Cardiac fibroblast (primary cell): ENCODE results near the gene NCS1.
"Not testable (repeated sequence)": the region's sequence is repeated elsewhere in the genome, so short reads cannot be mapped to it uniquely, and the experiment has no call there.

Source experiments
- DNase-seq, 2 donors: peaks; one replicate each; pipeline versions ENCODE4 v3.0.0 to v3.0.0-alpha.2; 2010; ENCODE audit warnings: low read depth in 2 of 2
- H3K4me3 ChIP-seq, 2 donors: replicated peaks in 1 of 2; 1 replicate in 1 of 2; 2 replicates in 1 of 2; pipeline ENCODE4 v1.5.1; 2011; ENCODE audit warnings: low read depth in 2 of 2, low read length in 2 of 2, mild to moderate bottlenecking in 2 of 2, moderate library complexity in 1 of 2
- CTCF ChIP-seq: IDR thresholded peaks from one replicate; pipeline ENCODE4 v1.5.1; 2011; ENCODE audit warnings: low read depth, mild to moderate bottlenecking, low read length, inconsistent platforms

The NCS1 gene

DNA sequence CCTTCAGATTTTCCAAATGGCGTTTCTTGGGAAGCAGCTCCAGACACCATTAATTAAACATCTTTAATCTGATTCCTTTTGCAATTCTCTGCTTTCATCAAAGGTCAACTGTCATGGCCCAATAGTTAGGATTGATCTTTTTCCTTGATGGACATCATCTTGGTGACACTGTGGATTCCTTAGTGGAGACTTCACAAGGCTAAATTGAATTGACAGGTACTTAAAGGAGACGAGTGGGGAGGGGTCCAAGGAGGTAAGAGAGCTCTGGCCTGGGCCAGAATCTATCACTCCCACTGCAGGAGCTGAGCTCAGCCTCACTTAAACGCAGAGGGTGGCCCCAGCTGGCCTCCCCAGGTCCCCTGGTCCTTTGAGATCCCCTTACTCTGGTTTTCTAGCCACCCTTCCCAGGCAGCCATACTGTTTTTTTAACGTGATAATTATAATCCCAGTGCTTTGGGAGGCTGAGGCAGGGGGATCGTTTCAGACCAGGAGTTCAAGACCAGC is 83.5 kb downstream of the NCS1 start:
- H3K4me3 ChIP-seq, result no peak overlapping the region
- DNase-seq, result no peak
- TF ChIP-seq CTCF, result no peak

DNA sequence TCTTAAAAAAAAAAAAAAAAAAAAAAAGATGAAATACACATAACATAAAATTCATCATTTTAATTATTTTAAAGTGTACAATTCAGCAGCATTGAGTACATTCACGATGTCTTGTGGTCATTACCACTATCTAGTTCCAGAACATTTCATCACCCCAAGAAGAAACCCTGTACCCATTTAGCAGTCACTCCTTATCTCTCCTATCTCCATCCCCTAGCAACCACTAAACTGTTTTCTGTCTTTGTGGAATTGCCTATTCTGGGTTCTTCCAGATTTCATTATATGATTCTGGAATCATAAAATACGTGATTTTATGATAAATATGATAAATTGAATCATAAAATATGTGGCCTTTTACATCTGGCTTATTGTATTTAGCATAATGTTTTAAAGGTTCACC is 84.4 kb downstream of the NCS1 start:
- H3K4me3 ChIP-seq, result no peak overlapping the region
- TF ChIP-seq CTCF, result no peak
- no peak for DNase-seq

DNA sequence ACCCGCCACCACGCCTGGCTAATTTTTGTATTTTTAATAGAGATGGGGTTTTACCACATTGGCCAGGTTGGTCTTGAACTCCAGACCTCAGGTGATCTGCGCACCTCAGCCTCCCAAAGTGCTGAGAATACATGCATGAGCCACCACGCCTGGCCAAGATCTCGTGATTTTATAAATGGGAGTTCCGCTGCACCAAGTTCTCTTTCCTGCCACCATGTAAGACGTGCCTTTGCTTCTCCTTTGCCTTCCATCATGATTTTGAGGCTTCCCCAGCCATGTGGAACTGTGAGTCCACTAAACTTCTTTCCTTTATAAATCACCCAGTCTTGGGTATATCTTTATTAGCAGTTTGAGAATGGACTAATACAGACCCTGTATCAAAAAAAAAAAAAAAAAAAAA is 85.9 kb downstream of the NCS1 start:
- not testable (repeated sequence) for DNase-seq, H3K4me3 ChIP-seq

GRCh38 chr9:130259044-130259443 is 86.8 kb downstream of the NCS1 start:
- no peak overlapping the region for H3K4me3 ChIP-seq
- TF ChIP-seq CTCF, result no peak
- DNase-seq, result no peak

- no peak overlapping the region for H3K4me3 ChIP-seq
- no peak for TF ChIP-seq CTCF
- peak in 1 of 2 donors; percentile 10 for DNase-seq
These were observed 88.9 kb downstream of the NCS1 start for GRCh38 chr9:130260816-130261765.

GRCh38 chr9:130262061-130262745 is 90.0 kb downstream of the NCS1 start:
- no peak for TF ChIP-seq CTCF
- no peak overlapping the region for H3K4me3 ChIP-seq
- DNase-seq, result no peak

DNA sequence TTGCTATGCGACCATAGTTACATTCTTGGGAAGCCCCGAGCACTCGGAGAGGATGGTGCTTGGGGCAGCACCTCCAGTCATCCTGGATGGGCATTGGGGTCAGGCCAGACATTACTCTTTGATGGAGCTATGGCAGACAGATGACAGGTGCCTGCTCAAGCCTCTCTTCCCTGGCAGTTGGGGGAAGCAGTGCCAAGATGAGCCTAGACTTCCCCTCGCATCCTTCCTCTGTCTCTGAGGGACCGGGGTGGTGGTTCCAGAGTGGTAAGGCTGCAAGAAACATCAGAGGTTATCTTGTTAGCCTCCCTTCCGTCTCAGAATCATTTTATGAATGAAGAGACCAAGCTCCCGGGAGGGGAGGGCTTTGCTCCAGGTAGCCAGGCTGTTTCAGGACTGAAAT is 90.6 kb downstream of the NCS1 start:
- no peak for TF ChIP-seq CTCF
- H3K4me3 ChIP-seq, result no peak overlapping the region
- no peak for DNase-seq
